Small intestine (tissue), 7 donors: Measurements from ENCODE around the gene GANC. TPM values are rescaled to one million over a fixed set of nuclear protein-coding genes. Genes with fewer than 3 reads are reported as not detected.

Source experiments
- DNase-seq, 2 donors: peaks; one replicate each; pipeline versions ENCODE4 v3.0.0 to v3.0.0-alpha.2; 2013
- FAIRE-seq: peaks from 2 replicates; lab custom pipeline; 2012; peaks lifted over from hg19 to GRCh38; lab: Jason Lieb, UNC
- H3K27ac ChIP-seq, 3 donors: one replicate each; pipeline ENCODE4 v1.5.1; 2013; ENCODE audit warnings: low read length in 2 of 3, mild to moderate bottlenecking in 2 of 3, control low read depth in 1 of 3, inconsistent platforms in 1 of 3, low read depth in 1 of 3, moderate library complexity in 1 of 3
- H3K27me3 ChIP-seq, 3 donors: one replicate each; pipeline ENCODE4 v1.6.1; 2013; ENCODE audit warnings: low read length in 3 of 3, inconsistent platforms in 1 of 3; ENCODE audit not compliant: control insufficient read depth in 3 of 3, insufficient read depth in 3 of 3
- H3K36me3 ChIP-seq, 3 donors: one replicate each; pipeline ENCODE4 v1.6.1; 2013; ENCODE audit warnings: low read length in 3 of 3, inconsistent platforms in 1 of 3, low read depth in 1 of 3, mild to moderate bottlenecking in 1 of 3, moderate library complexity in 1 of 3; ENCODE audit not compliant: control insufficient read depth in 3 of 3, insufficient read depth in 2 of 3
- H3K4me1 ChIP-seq, 3 donors: one replicate each; pipeline ENCODE4 v1.6.1; 2013; ENCODE audit warnings: low read length in 2 of 3, inconsistent platforms in 1 of 3, low read depth in 1 of 3, mild to moderate bottlenecking in 1 of 3, moderate library complexity in 1 of 3; ENCODE audit not compliant: control insufficient read depth in 3 of 3, insufficient read depth in 2 of 3
- H3K4me3 ChIP-seq, 3 donors: one replicate each; pipeline ENCODE4 v1.5.1; 2013; ENCODE audit warnings: low read length in 3 of 3, control low read depth in 1 of 3, inconsistent platforms in 1 of 3, low read depth in 1 of 3, mild to moderate bottlenecking in 1 of 3, moderate library complexity in 1 of 3
- H3K9me3 ChIP-seq, 2 donors: one replicate each; pipeline ENCODE4 v1.6.1; 2013; ENCODE audit warnings: low read depth in 1 of 2, low read length in 1 of 2; ENCODE audit not compliant: control insufficient read depth in 2 of 2, insufficient read depth in 1 of 2
- WGBS, 3 donors: extraction: QIAGEN DNeasy Blood & Tissue Kit; methylation state at CpG; one replicate each; pipeline ENCODE4 v1.1.7; 2013; 5-methylcytosine and 5-hydroxymethylcytosine counted together
- polyA plus RNA-seq, 4 donors: library from polyadenylated mRNA; stranded (reverse) in 3 of 4; unstranded in 1 of 4; fragments of 200-250 nt in 3 of 4; fragments of 120-200 nt in 1 of 4; gene quantifications; one replicate each; pipeline versions ENCODE4 v1.2.1 to v1.2.3, GENCODE V29; 2013
- donor health status: healthy with polysubstance abuse.
- donor health status: control.
- donor health status: control.
- donor health status: Bipolar disorder and iron deficiency.
- donor health status: healthy.

The GANC gene
- polyA plus RNA-seq, 4 donors = 5.1 to 25.8 (median 11.1) TPM

GRCh38 chr15:42375252-42375651, 102.3 kb downstream of the GANC start:
- peaks cover 0 to 6% of the 10 kb centered on the region in 2 donors for H3K9me3 ChIP-seq
- H3K27ac ChIP-seq = no peak overlapping the region
- 92 to 96% (median 92%) methylated on average over 5 of the region's 5 CpGs for WGBS, 3 donors
- no peaks in the 10 kb centered on the region for H3K36me3 ChIP-seq
- no peak for DNase-seq
- H3K4me1 ChIP-seq = no peaks in the 10 kb centered on the region
- no peaks in the 10 kb centered on the region for H3K27me3 ChIP-seq
- H3K4me3 ChIP-seq = no peak overlapping the region
- no peak for FAIRE-seq

- Histone ChIP-seq H3K9me3 (peaks cover 0 to 6% of the 10 kb centered on the region in 2 donors), H3K4me1 (no peaks in the 10 kb centered on the region), H3K4me3 (no peak overlapping the region), H3K27me3 (no peaks in the 10 kb centered on the region), H3K36me3 (no peaks in the 10 kb centered on the region), H3K27ac (no peak overlapping the region)
- no peak for DNase-seq
- FAIRE-seq = no peak
- 70 to 87% (median 71%) methylated on average over 4 of the region's 4 CpGs for WGBS, 3 donors
Observed at GRCh38 chr15:42375941-42376340, 102.9 kb downstream of the GANC start.

- WGBS, 3 donors = 80 to 81% (median 81%) methylated on average over 8 of the region's 8 CpGs
- DNase-seq = no peak
- FAIRE-seq = no peak
Observed at GRCh38 chr15:42378011-42378410, 105.0 kb downstream of the GANC start.

GRCh38 chr15:42384597-42384996, 111.6 kb downstream of the GANC start:
- no peaks in the 10 kb centered on the region for H3K27me3 ChIP-seq
- peaks cover 0 to 3% (median 0%) of the 10 kb centered on the region in 3 donors for H3K4me1 ChIP-seq
- H3K27ac ChIP-seq = no peak overlapping the region
- WGBS, 3 donors = 63 to 72% (median 71%) methylated on average over 4 of the region's 4 CpGs
- H3K9me3 ChIP-seq = no peaks in the 10 kb centered on the region
- DNase-seq (no peak), FAIRE-seq (no peak)
- peaks cover 0 to 6% (median 0%) of the 10 kb centered on the region in 3 donors for H3K36me3 ChIP-seq
- no peak overlapping the region for H3K4me3 ChIP-seq

More at GRCh38 chr15:42378011-42378410, 105.0 kb downstream of the GANC start:
- Histone ChIP-seq H3K27ac (no peak overlapping the region), H3K4me3 (no peak overlapping the region), H3K27me3 (no peaks in the 10 kb centered on the region), H3K4me1 (no peaks in the 10 kb centered on the region), H3K36me3 (no peaks in the 10 kb centered on the region), H3K9me3 (peaks cover 0 to 6% of the 10 kb centered on the region in 2 donors)

- no peaks in the 10 kb centered on the region for H3K27me3 ChIP-seq
- H3K27ac ChIP-seq = peak overlapping the region in 2 of 3 donors; percentile 15 to 50
- WGBS, 3 donors = 17 to 41% (median 22%) methylated on average over 5 of the region's 5 CpGs
- H3K4me3 ChIP-seq = no peak overlapping the region
- no peaks in the 10 kb centered on the region for H3K9me3 ChIP-seq
- DNase-seq = peak; percentile 62 to 85
- H3K4me1 ChIP-seq = peaks cover 0 to 3% (median 0%) of the 10 kb centered on the region in 3 donors
- H3K36me3 ChIP-seq = peaks cover 0 to 6% (median 0%) of the 10 kb centered on the region in 3 donors
- FAIRE-seq = no peak
Observed at GRCh38 chr15:42385206-42385979, 112.4 kb downstream of the GANC start.

GRCh38 chr15:42385980-42386700, 113.1 kb downstream of the GANC start:
- DNase-seq (no peak), FAIRE-seq (no peak)
- Histone ChIP-seq H3K36me3 (peaks cover 0 to 6% (median 0%) of the 10 kb centered on the region in 3 donors), H3K27ac (peak overlapping the region in 2 of 3 donors; percentile 15 to 50), H3K4me3 (no peak overlapping the region), H3K27me3 (no peaks in the 10 kb centered on the region), H3K4me1 (peaks cover 0 to 3% (median 0%) of the 10 kb centered on the region in 3 donors), H3K9me3 (no peaks in the 10 kb centered on the region)
- WGBS, 3 donors = 76 to 92% (median 90%) methylated on average over 12 of the region's 12 CpGs

- H3K36me3 ChIP-seq = peaks cover 0 to 6% (median 0%) of the 10 kb centered on the region in 3 donors
- WGBS, 3 donors = 86 to 95% (median 88%) methylated on average over 8 of the region's 8 CpGs
- FAIRE-seq = no peak
Observed at GRCh38 chr15:42387603-42388002, 114.6 kb downstream of the GANC start.

GRCh38 chr15:42392309-42393024, 119.5 kb downstream of the GANC start:
- Histone ChIP-seq H3K4me1 (peaks cover 0 to 51% (median 4%) of the 10 kb centered on the region in 3 donors), H3K9me3 (no peaks in the 10 kb centered on the region), H3K4me3 (peak overlapping the region in 1 of 3 donors; percentile 21), H3K27ac (peak overlapping the region; percentile 88 to 99 (median 90)), H3K27me3 (no peaks in the 10 kb centered on the region), H3K36me3 (peaks cover 0 to 11% (median 0%) of the 10 kb centered on the region in 3 donors)
- no peak for FAIRE-seq
- WGBS, 3 donors = 18 to 62% (median 44%) methylated on average over 11 of the region's 11 CpGs
- DNase-seq = peak; percentile 93 to 97

More at GRCh38 chr15:42387603-42388002, 114.6 kb downstream of the GANC start:
- Histone ChIP-seq H3K9me3 (no peaks in the 10 kb centered on the region), H3K4me3 (no peak overlapping the region), H3K27me3 (no peaks in the 10 kb centered on the region), H3K4me1 (peaks cover 0 to 13% (median 4%) of the 10 kb centered on the region in 3 donors), H3K27ac (no peak overlapping the region)
- DNase-seq = no peak
